Endometrial microvascular endothelial cells (primary cell): ENCODE measurements around the gene MLKL. TPM values are rescaled to one million over a fixed set of nuclear protein-coding genes. Genes with fewer than 3 reads are reported as not detected.

Source experiments
- in situ Hi-C: cut with HindIII; loops from 2 replicates; pipeline ENCODE4 v1.10.0; 2017; ENCODE audit warnings: low sequenced_read_pairs, low pct_unique_long_range_greater_than_20kb; ENCODE audit errors: inconsistent ontology term
- total RNA-seq: library from RNA; depleted of rRNA; stranded (reverse); fragments of >200 nt; gene quantifications from one replicate; pipeline ENCODE4 v1.2.3, GENCODE V29; 2015; ENCODE audit errors: inconsistent ontology term

MLKL gene
- total RNA-seq, 1 donor from 2014 or later: 54.3 TPM

DNA sequence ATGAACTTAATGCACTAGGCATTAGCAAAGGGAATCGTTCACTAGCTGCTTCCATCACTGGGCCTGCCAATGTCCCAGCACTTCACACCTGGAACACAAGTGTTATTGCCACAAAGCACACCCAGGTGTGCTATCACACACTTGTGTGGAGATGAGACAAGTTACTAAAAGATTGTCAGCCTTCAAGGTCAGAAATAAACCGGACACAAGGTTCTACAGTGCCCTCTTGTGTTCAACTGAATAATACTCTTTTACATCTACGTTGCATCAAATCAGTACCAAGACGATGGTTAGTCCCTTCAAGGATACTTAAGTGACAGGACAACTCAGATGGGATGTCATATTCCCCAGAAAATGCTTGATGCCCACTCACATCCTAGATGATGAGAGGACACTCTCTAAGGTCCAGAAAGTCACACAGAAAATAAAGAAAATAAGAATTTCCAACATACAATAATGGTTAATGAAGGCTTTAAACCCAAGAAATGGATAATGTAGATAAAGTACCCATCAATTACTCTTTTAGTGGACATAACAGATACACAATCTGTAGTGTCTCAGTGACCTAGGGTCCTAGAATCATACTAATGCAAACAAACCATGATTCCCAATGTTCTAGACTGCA is 77.3 kb downstream of the MLKL start:
- in situ Hi-C loops: no loop called here

DNA sequence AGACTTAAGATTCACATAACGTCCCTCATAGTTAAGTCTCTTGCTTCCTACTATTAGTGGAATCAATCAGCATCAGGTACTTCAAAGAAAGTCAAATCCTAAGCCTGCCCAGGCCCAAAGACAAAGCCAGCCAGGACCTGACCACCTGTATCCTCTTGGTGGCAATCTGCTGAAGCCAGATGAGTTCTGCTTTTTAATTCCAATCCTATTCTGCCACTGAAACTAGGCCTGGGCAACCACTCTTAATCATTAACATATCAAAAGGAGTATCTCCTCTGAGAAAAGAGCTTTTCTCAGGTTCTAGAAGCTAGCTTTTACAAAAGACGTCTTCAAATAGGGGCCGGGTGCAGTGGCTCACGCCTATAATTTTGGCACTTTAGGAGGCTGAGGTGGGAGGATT is 78.7 kb downstream of the MLKL start:
- in situ Hi-C loops: no loop called here

Other genes with a start within 250 kb of the MLKL start
- gene GLG1, start 93.7 kb downstream of the MLKL start, total RNA-seq: 115 TPM
- 36.9 TPM for gene RFWD3, start 34.0 kb downstream of the MLKL start, total RNA-seq
- gene FA2H, start 74.0 kb upstream of the MLKL start, total RNA-seq: not detected